ENCODE measurements around the gene DNM3.

The DNM3 gene

GRCh38 chr1:172420385-172420784 is 579.1 kb downstream of the DNM3 start, which contains the start of gene C1orf105:
TSS of gene C1orf105 (plus strand) at chr1:172420685. CDS start at chr1:172420886, 201 bp downstream.
- no peak for TF ChIP-seq CTCF (IDR thresholded peaks at IDR 0.05; ENCODE audit: borderline replicate concordance, control extremely low read depth, extremely low read depth, insufficient read depth, missing control alignments)
- DNase-seq (ENCODE audit: low spot score): no peak
- in situ Hi-C loops (cut with MboI; ENCODE audit: low sequenced_read_pairs, unreplicated experiment): loop anchor here (10.0 kb wide), 1 partner anchor 426 kb away; no protein-coding TSS in a partner anchor

- in situ Hi-C loops (cut with MboI; ENCODE audit: low sequenced_read_pairs, unreplicated experiment): loop anchor here (10.0 kb wide), 1 partner anchor 427 kb away; no protein-coding TSS in a partner anchor
- DNase-seq (ENCODE audit: low spot score): no peak
- no peak for TF ChIP-seq CTCF (IDR thresholded peaks at IDR 0.05; ENCODE audit: borderline replicate concordance, control extremely low read depth, extremely low read depth, insufficient read depth, missing control alignments)
These were observed 580.8 kb downstream of the DNM3 start for GRCh38 chr1:172421974-172422604.

GRCh38 chr1:172423336-172423735 is 582.0 kb downstream of the DNM3 start:
- no peak for DNase-seq (ENCODE audit: low spot score)
- in situ Hi-C loops (cut with MboI; ENCODE audit: low sequenced_read_pairs, unreplicated experiment): loop anchor here (10.0 kb wide), 1 partner anchor 429 kb away; no protein-coding TSS in a partner anchor
- no peak for TF ChIP-seq CTCF (IDR thresholded peaks at IDR 0.05; ENCODE audit: borderline replicate concordance, control extremely low read depth, extremely low read depth, insufficient read depth, missing control alignments)

GRCh38 chr1:172425339-172425738 is 584.0 kb downstream of the DNM3 start:
- in situ Hi-C loops (cut with MboI; ENCODE audit: low sequenced_read_pairs, unreplicated experiment): loop anchor here (10.0 kb wide), 1 partner anchor 431 kb away; no protein-coding TSS in a partner anchor
- DNase-seq (ENCODE audit: low spot score): no peak
- TF ChIP-seq CTCF (IDR thresholded peaks at IDR 0.05; ENCODE audit: borderline replicate concordance, control extremely low read depth, extremely low read depth, insufficient read depth, missing control alignments): no peak

GRCh38 chr1:172427191-172427590 is 585.9 kb downstream of the DNM3 start:
- DNase-seq (ENCODE audit: low spot score): no peak
- in situ Hi-C loops (cut with MboI; ENCODE audit: low sequenced_read_pairs, unreplicated experiment): loop anchor here (10.0 kb wide), 1 partner anchor 432 kb away; no protein-coding TSS in a partner anchor
- no peak for TF ChIP-seq CTCF (IDR thresholded peaks at IDR 0.05; ENCODE audit: borderline replicate concordance, control extremely low read depth, extremely low read depth, insufficient read depth, missing control alignments)

GRCh38 chr1:172429331-172430127 is 588.2 kb downstream of the DNM3 start:
- in situ Hi-C loops (cut with MboI; ENCODE audit: low sequenced_read_pairs, unreplicated experiment): loop anchor here (10.0 kb wide), 1 partner anchor 435 kb away; no protein-coding TSS in a partner anchor
- DNase-seq (ENCODE audit: low spot score): peak; percentile 51
- TF ChIP-seq CTCF (IDR thresholded peaks at IDR 0.05; ENCODE audit: borderline replicate concordance, control extremely low read depth, extremely low read depth, insufficient read depth, missing control alignments): peak; percentile 37

All from GM13976 (cell line).